HG03469 (cell line): Measurements from ENCODE around the gene SERPINA6.
"Not testable (repeated sequence)": the region's sequence is repeated elsewhere in the genome, so short reads cannot be mapped to it uniquely, and the experiment has no call there.

Experiments
- ATAC-seq: cut with Tn5 transposase; IDR thresholded peaks from one replicate; pipeline ENCODE4 v1.9.1; 2021; ENCODE audit warnings: mild to moderate bottlenecking, moderate library complexity, moderate number of reproducible peaks; ENCODE audit not compliant: unreplicated experiment

The SERPINA6 gene

DNA sequence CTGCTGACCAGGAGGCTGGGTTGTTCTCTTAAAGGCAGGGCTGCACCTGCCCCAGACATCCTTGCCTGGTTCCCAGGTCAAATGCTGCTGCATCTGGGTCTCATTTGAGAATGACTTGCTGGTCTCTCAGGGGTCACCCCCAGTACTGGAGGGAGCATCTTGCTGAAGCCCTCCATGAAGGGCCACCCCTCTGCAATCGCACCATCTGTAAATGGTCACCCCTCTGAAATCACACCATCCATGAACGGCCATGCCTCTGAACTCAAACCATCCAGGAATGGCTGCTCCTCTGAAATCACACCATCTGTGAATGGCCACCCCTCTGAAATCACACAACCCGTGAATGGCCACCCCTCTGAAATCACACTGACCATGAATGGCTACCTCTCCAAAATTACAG is 7.3 kb upstream of the SERPINA6 start:
- ATAC-seq: no peak

- no peak for ATAC-seq
These were observed 6.7 kb upstream of the SERPINA6 start for GRCh38 chr14:94329857-94330256.

GRCh38 chr14:94328196-94328595 is 5.1 kb upstream of the SERPINA6 start:
- ATAC-seq: no peak

DNA sequence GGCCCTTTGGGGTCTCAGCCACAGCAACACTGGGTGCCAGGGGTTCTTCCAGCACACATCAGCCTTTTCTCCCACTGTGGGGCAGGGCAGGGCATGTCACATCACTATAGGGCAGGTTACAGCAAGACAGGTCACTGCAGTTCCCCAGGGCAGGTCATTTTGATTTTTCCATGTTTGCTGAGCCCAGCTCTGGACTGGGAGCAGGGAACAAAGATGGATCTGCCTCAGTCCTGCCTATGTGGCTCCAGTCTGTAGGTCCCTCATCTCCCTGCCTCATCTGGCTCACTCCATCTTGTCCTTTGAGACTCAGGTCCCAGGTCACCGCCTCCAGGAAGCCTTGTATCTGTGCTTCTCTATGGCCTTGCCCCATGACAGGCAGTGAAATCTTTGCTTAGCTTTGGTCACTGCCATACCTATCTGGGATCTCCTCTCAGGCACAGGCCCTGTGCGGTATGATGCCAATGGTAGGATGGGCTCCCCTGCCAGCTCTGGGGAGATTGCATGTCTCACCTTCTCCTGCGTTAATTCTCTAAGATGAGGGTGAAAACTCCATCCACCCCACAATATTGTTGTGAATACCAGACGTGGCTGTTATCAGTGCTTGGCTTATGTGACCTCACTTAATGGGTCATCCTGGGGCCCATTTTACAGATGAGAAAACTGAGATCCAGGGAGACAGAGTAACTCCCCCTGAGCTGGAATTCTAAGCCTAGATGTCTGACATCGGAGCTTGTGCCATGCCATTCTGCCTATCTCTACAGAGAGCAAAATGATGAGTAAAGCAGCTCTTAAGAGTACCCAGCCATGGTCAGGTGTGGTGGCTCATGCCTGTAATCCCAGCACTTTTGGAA is 1.5 kb downstream of the SERPINA6 start:
- ATAC-seq: no peak

GRCh38 chr14:94320243-94320642 is 2.9 kb downstream of the SERPINA6 start:
- no peak for ATAC-seq

DNA sequence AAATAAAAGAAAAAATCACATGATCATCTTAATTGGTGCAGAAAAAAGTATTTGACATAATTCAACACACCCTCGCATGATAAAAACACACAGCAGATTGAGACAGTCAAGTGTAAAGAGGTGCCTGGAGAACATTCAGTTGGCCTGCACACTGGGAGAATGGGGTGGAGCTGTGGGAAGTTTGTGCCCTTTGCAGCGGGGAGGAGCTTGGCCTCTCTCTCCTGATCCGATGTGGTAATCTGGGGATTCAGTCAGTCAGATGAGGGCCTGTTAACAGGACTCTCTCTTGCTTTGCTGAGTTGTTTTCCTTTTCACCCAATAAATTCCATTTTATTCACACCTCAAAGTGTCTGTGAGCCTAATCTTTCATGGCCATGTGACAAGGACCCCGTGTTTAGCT is 5.9 kb downstream of the SERPINA6 start:
- ATAC-seq: no peak

- no peak for ATAC-seq
These were observed 6.4 kb downstream of the SERPINA6 start for GRCh38 chr14:94316692-94317091.

DNA sequence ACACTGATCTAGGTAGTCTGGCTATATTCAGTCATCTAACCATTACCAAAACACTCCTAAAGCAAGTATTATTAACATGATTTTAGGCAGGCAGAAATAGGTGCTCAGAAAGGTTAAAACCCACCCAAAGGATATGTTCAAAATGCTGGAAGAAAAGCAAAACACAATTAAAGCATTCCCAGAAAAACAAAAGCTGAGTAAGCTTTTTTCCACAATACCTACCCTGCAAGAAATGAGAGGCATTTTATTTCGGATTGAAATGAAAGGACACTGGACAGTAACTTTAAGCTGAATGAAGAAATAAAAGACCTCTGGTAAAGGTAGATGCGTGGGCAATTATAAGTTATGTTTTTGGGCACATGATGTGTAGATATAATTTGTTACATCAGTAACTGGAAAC is 8.2 kb downstream of the SERPINA6 start:
- no peak for ATAC-seq

- ATAC-seq: no peak
These were observed 9.0 kb downstream of the SERPINA6 start for GRCh38 chr14:94313991-94314655.

DNA sequence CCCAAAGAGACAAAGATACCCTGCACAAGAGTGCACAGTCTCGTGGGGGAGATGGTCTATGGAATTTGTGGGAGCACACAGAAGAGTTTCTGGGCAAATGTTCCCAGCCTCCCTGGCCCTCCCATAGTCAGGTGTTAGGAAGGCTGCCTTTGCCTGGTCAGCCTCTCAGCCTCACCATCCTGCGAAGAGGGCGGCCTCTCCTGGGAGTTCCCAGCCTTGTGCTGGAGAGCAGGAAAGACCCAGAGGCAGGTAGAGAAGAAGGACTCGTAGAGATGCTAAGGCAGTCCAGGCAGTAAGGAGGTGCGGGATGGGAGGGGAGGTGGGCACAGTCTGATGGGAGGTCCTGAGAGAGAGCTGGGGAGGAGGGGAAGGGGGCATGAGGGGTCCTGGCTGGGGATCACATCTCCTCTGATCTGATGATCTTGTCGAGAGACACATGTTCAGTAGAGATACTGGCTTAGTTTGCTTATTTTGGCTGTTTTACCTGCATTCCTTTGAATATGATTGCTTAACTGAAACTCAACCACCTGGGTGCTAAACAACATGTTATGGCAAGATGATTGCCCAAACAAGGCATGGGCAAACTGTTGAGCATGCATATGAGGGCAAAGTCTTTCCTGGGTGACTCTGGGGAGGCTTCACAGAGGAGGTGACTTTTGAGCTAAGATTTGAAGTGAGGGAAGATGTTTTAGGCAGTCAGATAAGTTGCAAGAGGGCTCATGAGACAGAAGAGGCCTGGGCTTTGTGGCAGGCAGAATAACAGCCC is 10.5 kb downstream of the SERPINA6 start:
- no peak for ATAC-seq

DNA sequence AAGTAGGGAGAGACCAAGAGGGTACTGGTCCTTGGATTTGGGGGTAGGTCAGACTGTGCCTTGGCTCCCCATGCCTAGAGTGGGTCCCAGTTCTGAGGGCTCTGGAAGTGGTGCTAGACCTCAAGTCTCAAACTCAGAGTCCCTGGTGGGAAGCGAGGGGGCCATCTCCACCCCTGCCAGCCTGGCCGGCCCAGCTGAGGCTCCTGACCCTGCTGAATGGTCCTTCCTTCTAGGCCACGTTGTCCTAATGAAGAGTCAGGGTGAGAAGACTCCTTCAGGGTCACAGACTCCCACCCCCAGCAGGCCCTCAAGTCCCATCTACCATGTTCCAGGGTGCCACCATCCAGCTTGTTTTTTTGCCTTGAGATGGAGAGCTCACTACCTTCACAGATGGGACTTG is 12.9 kb downstream of the SERPINA6 start:
- no peak for ATAC-seq

GRCh38 chr14:94309721-94310120 is 13.4 kb downstream of the SERPINA6 start:
- ATAC-seq: no peak

DNA sequence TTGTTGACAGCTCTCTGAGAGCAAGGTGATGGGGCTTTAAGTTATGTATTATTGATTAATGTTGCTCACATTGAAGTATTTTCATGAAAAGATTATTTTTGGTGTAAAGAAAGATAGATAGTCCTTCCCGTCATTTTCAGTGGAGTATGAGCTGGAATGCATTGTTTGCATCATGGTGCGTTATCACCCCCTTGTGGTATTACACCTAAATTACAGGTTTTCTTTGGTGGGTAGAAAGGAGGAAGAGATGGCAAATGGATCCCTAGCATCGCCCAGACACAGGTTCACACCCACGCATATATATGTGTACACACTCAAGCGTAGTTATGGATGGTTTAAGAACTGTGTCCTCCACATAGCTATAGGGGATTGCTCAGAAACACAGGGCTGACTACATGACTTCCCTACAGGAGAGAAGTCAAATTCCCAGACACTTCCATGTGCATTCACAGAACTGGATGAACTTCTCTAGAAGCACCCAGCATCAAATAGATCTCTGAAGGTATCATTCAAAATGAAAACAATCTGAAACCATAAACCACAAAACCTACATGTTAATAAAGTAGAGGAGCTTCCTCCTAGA is 15.6 kb downstream of the SERPINA6 start:
- ATAC-seq: no peak

GRCh38 chr14:94306047-94306978 is 16.8 kb downstream of the SERPINA6 start:
- ATAC-seq: no peak

DNA sequence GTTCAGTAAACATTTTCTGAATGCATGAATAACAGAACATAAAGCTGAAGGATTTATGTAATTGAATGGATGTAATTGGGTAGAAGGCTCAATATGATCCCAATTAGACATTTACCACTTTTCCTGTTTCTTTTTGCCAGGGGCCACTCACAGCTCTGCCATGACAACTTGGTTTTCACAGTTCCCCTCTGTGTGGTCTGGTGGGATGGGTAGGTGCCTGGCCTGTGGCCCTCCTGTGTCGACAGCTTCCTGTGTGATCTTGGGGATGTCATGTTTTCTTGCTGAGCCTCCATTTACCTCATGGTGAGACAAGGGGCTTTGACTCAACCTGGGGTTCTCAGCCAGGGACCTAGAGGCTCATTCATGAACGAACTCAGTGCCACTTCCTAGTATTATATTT is 17.5 kb downstream of the SERPINA6 start:
- no peak for ATAC-seq

- ATAC-seq: no peak
These were observed 18.9 kb downstream of the SERPINA6 start for GRCh38 chr14:94304243-94304642.

GRCh38 chr14:94303111-94303510 is 20.0 kb downstream of the SERPINA6 start:
- ATAC-seq: no peak

DNA sequence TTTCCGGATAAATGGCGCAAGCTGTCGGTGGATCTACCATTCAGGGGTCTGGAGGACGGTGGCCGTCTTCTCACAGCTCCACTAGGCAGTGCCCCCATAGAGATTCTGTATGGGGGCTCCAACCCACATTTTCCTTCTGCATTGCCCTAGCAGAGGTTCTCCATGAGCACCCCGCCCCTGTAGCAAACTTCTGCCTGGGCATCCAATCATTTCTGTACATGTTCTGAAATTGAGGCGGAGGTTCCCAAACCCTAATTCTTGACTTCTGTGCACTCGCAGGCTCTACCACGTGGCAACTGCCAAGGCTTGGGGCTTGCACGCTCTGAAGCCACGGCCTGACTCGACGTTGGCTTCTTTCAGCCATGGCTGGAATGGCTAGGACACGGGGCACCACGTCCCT is 25.0 kb downstream of the SERPINA6 start:
- no peak for ATAC-seq

GRCh38 chr14:94296181-94296545 is 27.0 kb downstream of the SERPINA6 start:
- not testable (repeated sequence) for ATAC-seq
